Aorta (tissue), 5 donors: ENCODE measurements around the gene ANKS1B. TPM values are rescaled to one million over a fixed set of nuclear protein-coding genes. Genes with fewer than 3 reads are reported as not detected.
"Not testable (repeated sequence)": the region's sequence is repeated elsewhere in the genome, so short reads cannot be mapped to it uniquely, and the experiment has no call there.

Experiments used
- ATAC-seq: fragments of 200-7000 bp; cut with Tn5 transposase; one replicate; pipeline ENCODE4 v1.9.1; 2022; ENCODE audit warnings: moderate library complexity; ENCODE audit not compliant: low FRiP score
- DNase-seq, 2 donors: peaks; one replicate each; pipeline ENCODE4 v3.0.0-alpha.2; 2020
- H3K27ac ChIP-seq, 2 donors: one replicate each; pipeline ENCODE4 v1.5.1; 2013; ENCODE audit warnings: low read length in 2 of 2, mild to moderate bottlenecking in 2 of 2, moderate library complexity in 2 of 2, control low read depth in 1 of 2, inconsistent platforms in 1 of 2, low read depth in 1 of 2
- H3K27me3 ChIP-seq, 2 donors: one replicate each; pipeline ENCODE4 v1.6.1; 2013; ENCODE audit warnings: control low read depth in 1 of 2, low read length in 1 of 2, mild to moderate bottlenecking in 1 of 2, moderate library complexity in 1 of 2; ENCODE audit not compliant: insufficient read depth in 2 of 2, control insufficient read depth in 1 of 2
- H3K36me3 ChIP-seq, 2 donors: one replicate each; pipeline ENCODE4 v1.6.1; 2013; ENCODE audit warnings: control low read depth in 1 of 2, low read length in 1 of 2, mild to moderate bottlenecking in 1 of 2; ENCODE audit not compliant: insufficient read depth in 2 of 2, control insufficient read depth in 1 of 2
- H3K4me1 ChIP-seq, 2 donors: one replicate each; pipeline ENCODE4 v1.6.1; 2013; ENCODE audit warnings: low read length in 2 of 2, control low read depth in 1 of 2, mild to moderate bottlenecking in 1 of 2, moderate library complexity in 1 of 2; ENCODE audit not compliant: insufficient read depth in 2 of 2, control insufficient read depth in 1 of 2
- H3K4me3 ChIP-seq, 2 donors: one replicate each; pipeline ENCODE4 v1.5.1; 2013; ENCODE audit warnings: low read length in 2 of 2, control low read depth in 1 of 2, mild to moderate bottlenecking in 1 of 2
- H3K9me3 ChIP-seq: one replicate; pipeline ENCODE4 v1.6.1; 2013; ENCODE audit warnings: mild to moderate bottlenecking, low read length; ENCODE audit not compliant: control insufficient read depth
- WGBS, 2 donors: extraction: QIAGEN DNeasy Blood & Tissue Kit; methylation state at CpG; one replicate each; pipeline ENCODE4 v1.1.7; 2013; 5-methylcytosine and 5-hydroxymethylcytosine counted together
- intact Hi-C, 2 donors: fragments of 100-400 bp; cut with DNase I; formaldehyde crosslinking; loops; one replicate each; pipeline versions ENCODE4 v1.14.2 to v1.15.0; 2022
- polyA plus RNA-seq, 2 donors: library from polyadenylated mRNA; stranded (reverse); fragments of 200-250 nt; gene quantifications; one replicate each; pipeline ENCODE4 v1.2.3, GENCODE V29; 2013
- total RNA-seq, 2 donors: library from RNA; stranded (reverse); fragmentation: NEBNext Ultra II Directional; extraction: Animal tissue kit (Norgen Biotek cat#: 25700); gene quantifications; one replicate each; pipeline ENCODE4 v1.2.1, GENCODE V29; 2021
- donor health status: healthy with polysubstance abuse.
- donor health status: Bipolar disorder and iron deficiency.
- donor health status: DM: no; HTN: no; CAD: no.
- donor health status: DM: no; HTN: no; CAD: no.
- donor health status: DM: yes; HTN: yes; CAD: no.

Gene ANKS1B
- total and polyA plus RNA-seq, 4 donors: 3.0 to 37.0 (median 17.8) TPM

DNA sequence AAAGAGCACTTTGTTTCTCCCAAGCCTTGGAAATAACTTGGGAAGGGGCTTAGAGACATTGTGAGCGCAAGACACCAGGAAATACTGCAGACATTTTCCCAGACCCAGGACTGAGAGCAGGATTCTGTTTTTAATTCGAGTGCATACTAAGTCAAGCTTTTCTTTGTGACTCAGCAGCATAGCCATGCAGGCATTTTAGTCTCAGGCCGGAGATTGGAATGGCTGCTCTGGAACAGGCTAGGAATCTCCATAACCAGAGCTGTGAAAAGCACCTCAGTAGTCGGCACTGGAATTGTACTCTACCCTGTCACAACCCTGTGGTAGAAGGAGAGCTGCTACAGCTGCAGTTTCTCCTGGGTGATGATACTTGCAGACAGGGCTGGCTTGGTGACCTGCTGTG is 366.1 kb downstream of the ANKS1B start:
- Histone ChIP-seq H3K4me3 (no peak overlapping the region), H3K36me3 (no peaks in the 10 kb centered on the region), H3K4me1 (no peaks in the 10 kb centered on the region), H3K27ac (no peak overlapping the region), H3K9me3 (peaks cover 4% of the 10 kb centered on the region), H3K27me3 (no peaks in the 10 kb centered on the region)
- 72 to 75% methylated on average over 4 of the region's 4 CpGs for WGBS, 2 donors
- ATAC-seq: no peak
- intact Hi-C loops: no loop called here
- DNase-seq: no peak

DNA sequence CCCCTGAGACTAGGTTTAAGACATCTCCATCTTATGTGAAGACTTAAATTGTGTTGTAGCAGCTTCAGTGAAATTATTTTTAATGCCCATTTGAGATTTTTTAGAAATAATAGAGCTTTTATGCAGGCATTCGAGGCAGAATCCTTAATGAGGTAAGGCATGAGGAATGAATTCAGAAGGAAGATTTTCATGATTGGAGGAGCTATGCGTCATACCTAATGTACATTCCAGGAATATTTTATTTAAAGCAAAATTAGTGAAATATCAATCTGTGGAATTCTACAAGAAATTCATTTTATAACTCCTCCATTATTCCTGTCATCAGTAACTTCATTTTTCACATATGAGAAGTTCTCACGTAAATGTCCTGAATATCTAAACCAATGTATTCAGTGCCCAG is 373.1 kb downstream of the ANKS1B start:
- Histone ChIP-seq H3K36me3 (no peaks in the 10 kb centered on the region), H3K27ac (no peak overlapping the region), H3K4me3 (no peak overlapping the region), H3K4me1 (no peaks in the 10 kb centered on the region), H3K27me3 (no peaks in the 10 kb centered on the region), H3K9me3 (no peaks in the 10 kb centered on the region)
- WGBS, 2 donors: 70 to 77% methylated on average over 3 of the region's 3 CpGs
- ATAC-seq (no peak), DNase-seq (no peak)
- intact Hi-C loops: no loop called here

DNA sequence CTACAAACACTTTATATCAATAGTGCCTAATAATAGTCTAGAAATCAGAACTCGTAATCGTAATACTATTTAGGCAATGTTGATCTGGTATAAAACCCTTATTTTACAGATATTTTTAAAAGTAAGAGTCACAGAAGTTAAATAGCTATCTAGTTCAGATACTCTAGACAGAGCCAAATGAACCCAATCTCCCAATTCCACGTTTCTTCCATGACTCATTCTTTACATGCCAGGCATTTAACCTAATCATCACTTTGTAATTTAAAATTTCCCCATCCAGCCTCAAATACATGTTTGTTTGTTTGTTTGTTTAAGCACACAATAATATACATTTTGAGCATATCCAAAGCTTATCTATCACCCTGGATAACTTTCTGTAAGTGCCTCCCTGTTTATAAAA is 373.6 kb downstream of the ANKS1B start:
- DNase-seq: no peak
- H3K4me3 ChIP-seq: no peak overlapping the region
- H3K36me3 ChIP-seq: no peaks in the 10 kb centered on the region
- no peaks in the 10 kb centered on the region for H3K4me1 ChIP-seq
- H3K27ac ChIP-seq: no peak overlapping the region
- ATAC-seq: no peak
- H3K9me3 ChIP-seq: no peaks in the 10 kb centered on the region
- intact Hi-C loops: no loop called here
- no peaks in the 10 kb centered on the region for H3K27me3 ChIP-seq
- 21 to 31% methylated on average over 3 of the region's 3 CpGs for WGBS, 2 donors

DNA sequence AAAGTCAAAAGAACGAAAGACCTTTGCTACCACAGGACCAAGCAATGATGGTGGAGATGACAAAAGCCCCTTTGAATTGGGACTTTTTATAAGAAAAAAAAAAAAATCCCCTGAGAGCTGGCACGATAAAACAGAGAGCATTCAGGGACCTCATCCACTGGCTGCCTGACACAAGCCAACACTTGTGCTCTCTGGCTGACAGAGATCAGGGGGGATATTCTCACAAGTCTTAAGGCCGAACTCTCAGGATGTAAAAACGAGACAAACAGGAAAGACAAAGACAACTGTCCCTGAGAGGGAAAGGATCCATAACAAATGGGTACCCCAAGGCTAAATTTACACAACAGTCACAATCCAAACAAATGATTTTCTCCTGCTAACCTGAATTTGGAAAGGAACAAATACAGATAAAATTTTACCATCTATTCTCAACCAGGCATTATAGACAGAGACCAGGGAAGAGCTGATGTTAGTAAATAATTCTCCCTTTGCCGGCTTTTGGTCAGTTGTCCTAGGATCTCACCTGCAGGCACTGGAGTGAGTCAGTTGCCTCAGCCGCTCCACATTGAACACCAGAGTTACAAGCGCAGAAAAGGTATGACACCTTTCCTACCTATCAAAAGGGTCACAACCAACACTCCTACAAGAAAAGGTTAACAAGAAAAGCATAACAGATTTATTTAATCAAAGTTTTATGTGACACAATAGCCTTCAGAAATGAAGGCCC is 375.1 kb downstream of the ANKS1B start:
- WGBS, 2 donors: 86 to 87% methylated on average over 7 of the region's 7 CpGs
- Histone ChIP-seq H3K4me3 (no peak overlapping the region), H3K27ac (no peak overlapping the region), H3K36me3 (no peaks in the 10 kb centered on the region), H3K27me3 (no peaks in the 10 kb centered on the region), H3K4me1 (no peaks in the 10 kb centered on the region), H3K9me3 (no peaks in the 10 kb centered on the region)
- intact Hi-C loops: no loop called here
- ATAC-seq (no peak), DNase-seq (no peak)

DNA sequence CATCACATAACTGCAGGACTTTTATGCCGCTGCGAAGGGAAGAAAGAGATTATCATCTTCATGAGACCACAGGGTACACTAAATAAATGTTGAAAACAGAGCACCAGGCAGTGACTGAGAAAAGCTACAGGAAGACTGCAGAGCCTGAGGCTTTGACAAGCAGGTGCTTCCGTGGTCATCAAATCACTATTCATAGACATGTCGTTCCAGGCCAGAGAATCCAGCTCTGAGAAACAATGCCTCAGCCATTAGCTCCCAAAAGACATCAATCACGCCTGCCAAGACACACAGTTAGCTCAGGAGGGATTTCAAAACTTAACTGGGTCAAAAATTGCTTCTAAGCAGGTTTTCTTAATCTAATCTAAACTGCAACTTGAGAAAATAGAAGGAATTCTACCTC is 384.3 kb downstream of the ANKS1B start:
- Histone ChIP-seq H3K4me1 (no peaks in the 10 kb centered on the region), H3K27me3 (no peaks in the 10 kb centered on the region), H3K9me3 (no peaks in the 10 kb centered on the region), H3K4me3 (no peak overlapping the region), H3K36me3 (no peaks in the 10 kb centered on the region), H3K27ac (no peak overlapping the region)
- 47 to 49% methylated on average over 5 of the region's 5 CpGs for WGBS, 2 donors
- intact Hi-C loops: no loop called here
- no peak for ATAC-seq
- DNase-seq: no peak

DNA sequence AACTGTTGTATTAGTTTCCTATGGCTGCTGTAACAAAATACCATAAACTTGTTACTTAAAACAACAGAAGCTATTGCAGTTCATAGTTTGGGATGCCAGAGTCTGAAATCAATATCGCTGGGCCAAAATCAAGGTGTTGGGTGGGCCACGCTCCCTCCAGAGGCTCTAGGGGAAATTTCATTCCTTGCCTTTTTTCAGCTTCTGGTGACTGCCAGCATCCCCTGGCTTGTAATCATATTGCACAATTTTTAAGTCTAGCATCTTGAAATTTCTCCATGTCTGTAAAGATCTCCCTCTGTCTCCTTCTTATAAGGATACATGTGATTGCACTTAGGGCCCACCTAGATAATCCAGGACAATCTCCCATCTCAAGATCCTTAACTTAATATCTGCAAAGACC is 386.0 kb downstream of the ANKS1B start:
- no peak overlapping the region for H3K27ac ChIP-seq
- intact Hi-C loops: no loop called here
- H3K9me3 ChIP-seq: no peaks in the 10 kb centered on the region
- no peaks in the 10 kb centered on the region for H3K27me3 ChIP-seq
- no peaks in the 10 kb centered on the region for H3K4me1 ChIP-seq
- no peak overlapping the region for H3K4me3 ChIP-seq
- no peak for ATAC-seq
- no peaks in the 10 kb centered on the region for H3K36me3 ChIP-seq
- WGBS, 2 donors: 94 to 98% methylated on average over 2 of the region's 2 CpGs
- DNase-seq: no peak

DNA sequence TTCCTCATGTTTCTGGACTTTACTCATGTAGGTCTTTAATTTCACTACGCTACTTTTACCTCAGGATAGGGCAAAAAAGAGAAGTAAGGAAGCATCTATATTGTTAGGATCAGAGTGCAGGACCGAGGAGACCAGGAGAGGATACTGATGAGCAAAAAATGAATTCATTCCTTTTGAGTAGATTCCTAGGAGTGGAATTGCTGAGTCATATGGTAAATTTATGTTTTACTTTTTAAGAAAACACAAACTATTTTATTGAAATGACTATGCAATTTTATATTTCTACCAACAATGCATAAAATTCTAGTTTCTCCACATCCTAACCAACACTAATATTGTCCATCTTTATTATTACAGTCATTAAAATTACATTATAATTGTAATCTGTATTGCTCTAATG is 388.0 kb downstream of the ANKS1B start:
- ATAC-seq (no peak), DNase-seq (no peak)
- no peaks in the 10 kb centered on the region for H3K4me1 ChIP-seq
- 90 to 94% methylated on average over 2 of the region's 2 CpGs for WGBS, 2 donors
- H3K27ac ChIP-seq: no peak overlapping the region
- H3K36me3 ChIP-seq: no peaks in the 10 kb centered on the region
- H3K4me3 ChIP-seq: no peak overlapping the region
- no peaks in the 10 kb centered on the region for H3K27me3 ChIP-seq
- intact Hi-C loops: no loop called here
- no peaks in the 10 kb centered on the region for H3K9me3 ChIP-seq

DNA sequence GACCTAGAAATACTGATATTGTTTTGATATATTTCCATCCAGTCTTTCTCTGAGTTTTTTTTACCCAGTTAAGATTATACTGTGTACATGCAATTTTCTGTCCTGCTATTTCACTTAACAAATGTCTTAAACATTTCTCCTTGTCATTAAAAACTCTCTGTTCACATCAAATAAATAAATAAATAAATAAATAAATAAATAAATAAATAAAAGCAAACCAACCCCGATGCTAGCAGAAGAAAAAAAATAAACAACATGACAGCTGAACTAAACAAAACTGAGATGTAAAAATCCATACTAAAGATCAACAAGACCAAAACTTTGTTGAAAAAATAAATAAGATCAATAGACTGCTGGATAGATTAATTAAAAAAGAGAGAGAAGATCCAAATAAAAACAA is 407.6 kb downstream of the ANKS1B start:
- DNase-seq, H3K27ac ChIP-seq, H3K36me3 ChIP-seq, H3K27me3 ChIP-seq, H3K4me3 ChIP-seq, H3K9me3 ChIP-seq, ATAC-seq, H3K4me1 ChIP-seq, intact Hi-C loops: not testable (repeated sequence)
- WGBS, 2 donors: 49 to 64% methylated on average over 1 of the region's 1 CpG

DNA sequence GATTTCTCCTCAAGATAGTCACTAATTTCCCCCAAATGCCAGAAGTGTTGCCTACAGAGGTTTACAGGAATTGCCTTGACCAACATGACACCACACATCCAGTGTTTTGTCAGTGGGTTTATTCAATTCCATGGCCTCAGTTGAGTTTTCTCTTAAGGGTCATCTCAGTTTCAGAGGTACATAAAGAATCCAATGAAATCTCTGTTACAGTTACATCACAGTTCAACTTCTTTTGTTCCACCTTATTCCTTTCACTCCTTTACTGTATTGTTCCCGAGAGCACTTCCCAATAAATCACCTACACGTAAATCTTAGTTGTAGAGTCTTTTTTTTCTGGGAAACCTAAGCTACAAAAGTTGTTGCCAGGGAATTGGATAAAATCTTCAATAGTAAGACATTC is 410.8 kb downstream of the ANKS1B start:
- H3K4me1 ChIP-seq: no peaks in the 10 kb centered on the region
- no peak for ATAC-seq
- no peaks in the 10 kb centered on the region for H3K36me3 ChIP-seq
- intact Hi-C loops: no loop called here
- no peaks in the 10 kb centered on the region for H3K9me3 ChIP-seq
- DNase-seq: no peak
- no peak overlapping the region for H3K4me3 ChIP-seq
- no peak overlapping the region for H3K27ac ChIP-seq
- H3K27me3 ChIP-seq: no peaks in the 10 kb centered on the region
- 89 to 90% methylated on average over 2 of the region's 2 CpGs for WGBS, 2 donors
